ENCODE results near the gene CD8B.
"Not testable (repeated sequence)": the region's sequence is repeated elsewhere in the genome, so short reads cannot be mapped to it uniquely, and the experiment has no call there.

The CD8B gene

GRCh38 chr2:86861628-86862379, at the start of gene CD8B:
Gene CD8B (minus strand): TSS chr2:86861886. CDS start chr2:86861865, 21 bp downstream.
- not testable (repeated sequence) for H3K27me3 Mint-ChIP-seq, H3K36me3 Mint-ChIP-seq, H3K4me1 Mint-ChIP-seq, H3K9me3 Mint-ChIP-seq, H3K27ac Mint-ChIP-seq, H3K4me3 Mint-ChIP-seq

GRCh38 chr2:86905868-86906267, 44.2 kb upstream of the CD8B start:
- not testable (repeated sequence) for H3K27me3 Mint-ChIP-seq, H3K36me3 Mint-ChIP-seq, H3K4me3 Mint-ChIP-seq, H3K4me1 Mint-ChIP-seq, H3K9me3 Mint-ChIP-seq, H3K27ac Mint-ChIP-seq

GRCh38 chr2:86900687-86901086, 39.0 kb upstream of the CD8B start:
- H3K27ac Mint-ChIP-seq, H3K4me1 Mint-ChIP-seq, H3K36me3 Mint-ChIP-seq, H3K27me3 Mint-ChIP-seq, H3K9me3 Mint-ChIP-seq, H3K4me3 Mint-ChIP-seq: not testable (repeated sequence)

- not testable (repeated sequence) for H3K36me3 Mint-ChIP-seq, H3K27me3 Mint-ChIP-seq, H3K4me3 Mint-ChIP-seq, H3K27ac Mint-ChIP-seq, H3K4me1 Mint-ChIP-seq, H3K9me3 Mint-ChIP-seq
Measured at GRCh38 chr2:86886026-86886425, 24.3 kb upstream of the CD8B start.

- not testable (repeated sequence) for H3K27ac Mint-ChIP-seq, H3K9me3 Mint-ChIP-seq, H3K4me1 Mint-ChIP-seq, H3K27me3 Mint-ChIP-seq, H3K36me3 Mint-ChIP-seq, H3K4me3 Mint-ChIP-seq
Measured at GRCh38 chr2:86882865-86883264, 21.2 kb upstream of the CD8B start.

GRCh38 chr2:86882118-86882665, 20.5 kb upstream of the CD8B start:
- not testable (repeated sequence) for H3K4me3 Mint-ChIP-seq, H3K36me3 Mint-ChIP-seq, H3K27ac Mint-ChIP-seq, H3K4me1 Mint-ChIP-seq, H3K9me3 Mint-ChIP-seq, H3K27me3 Mint-ChIP-seq

GRCh38 chr2:86878986-86879385, 17.3 kb upstream of the CD8B start:
- H3K4me1 Mint-ChIP-seq, H3K9me3 Mint-ChIP-seq, H3K36me3 Mint-ChIP-seq, H3K27me3 Mint-ChIP-seq, H3K27ac Mint-ChIP-seq, H3K4me3 Mint-ChIP-seq: not testable (repeated sequence)

- H3K4me1 Mint-ChIP-seq, H3K27ac Mint-ChIP-seq, H3K4me3 Mint-ChIP-seq, H3K9me3 Mint-ChIP-seq, H3K27me3 Mint-ChIP-seq, H3K36me3 Mint-ChIP-seq: not testable (repeated sequence)
Measured at GRCh38 chr2:86870941-86871340, 9.3 kb upstream of the CD8B start.

- H3K27ac Mint-ChIP-seq, H3K4me1 Mint-ChIP-seq, H3K36me3 Mint-ChIP-seq, H3K27me3 Mint-ChIP-seq, H3K9me3 Mint-ChIP-seq, H3K4me3 Mint-ChIP-seq: not testable (repeated sequence)
Measured at GRCh38 chr2:86868895-86869468, 7.3 kb upstream of the CD8B start.

- H3K27ac Mint-ChIP-seq, H3K4me3 Mint-ChIP-seq, H3K4me1 Mint-ChIP-seq: not testable (repeated sequence)
Measured at GRCh38 chr2:86862380-86862703, 656 bp upstream of the CD8B start.

GRCh38 chr2:86861175-86861574, 511 bp downstream of the CD8B start:
- not testable (repeated sequence) for H3K4me1 Mint-ChIP-seq, H3K27ac Mint-ChIP-seq, H3K27me3 Mint-ChIP-seq, H3K9me3 Mint-ChIP-seq, H3K4me3 Mint-ChIP-seq, H3K36me3 Mint-ChIP-seq

More at GRCh38 chr2:86862380-86862703, 656 bp upstream of the CD8B start:
- H3K9me3 Mint-ChIP-seq, H3K36me3 Mint-ChIP-seq, H3K27me3 Mint-ChIP-seq: not testable (repeated sequence)

- not testable (repeated sequence) for H3K36me3 Mint-ChIP-seq, H3K4me1 Mint-ChIP-seq, H3K4me3 Mint-ChIP-seq, H3K9me3 Mint-ChIP-seq, H3K27ac Mint-ChIP-seq, H3K27me3 Mint-ChIP-seq
Measured at GRCh38 chr2:86860573-86860972, 1.1 kb downstream of the CD8B start.

- not testable (repeated sequence) for H3K4me1 Mint-ChIP-seq, H3K4me3 Mint-ChIP-seq, H3K36me3 Mint-ChIP-seq, H3K9me3 Mint-ChIP-seq, H3K27ac Mint-ChIP-seq, H3K27me3 Mint-ChIP-seq
Measured at GRCh38 chr2:86857688-86858087, 4.0 kb downstream of the CD8B start.

- H3K4me1 Mint-ChIP-seq, H3K4me3 Mint-ChIP-seq, H3K27me3 Mint-ChIP-seq, H3K27ac Mint-ChIP-seq, H3K9me3 Mint-ChIP-seq, H3K36me3 Mint-ChIP-seq: not testable (repeated sequence)
Measured at GRCh38 chr2:86856498-86856897, 5.2 kb downstream of the CD8B start.

- not testable (repeated sequence) for H3K4me3 Mint-ChIP-seq, H3K27ac Mint-ChIP-seq, H3K9me3 Mint-ChIP-seq, H3K27me3 Mint-ChIP-seq, H3K4me1 Mint-ChIP-seq, H3K36me3 Mint-ChIP-seq
Measured at GRCh38 chr2:86855981-86856380, 5.7 kb downstream of the CD8B start.

GRCh38 chr2:86851581-86851980, 10.1 kb downstream of the CD8B start:
- not testable (repeated sequence) for H3K4me3 Mint-ChIP-seq, H3K36me3 Mint-ChIP-seq, H3K9me3 Mint-ChIP-seq, H3K4me1 Mint-ChIP-seq, H3K27ac Mint-ChIP-seq, H3K27me3 Mint-ChIP-seq

- H3K27ac Mint-ChIP-seq, H3K36me3 Mint-ChIP-seq, H3K4me3 Mint-ChIP-seq, H3K9me3 Mint-ChIP-seq, H3K27me3 Mint-ChIP-seq: not testable (repeated sequence)
- H3K4me1 Mint-ChIP-seq, result peaks cover 12% of the 10 kb centered on the region
Measured at GRCh38 chr2:86842607-86843234, 19.0 kb downstream of the CD8B start.

Measured in activated naive CD4-positive, alpha-beta T cell treated with anti-CD3 and anti-CD28 coated beads, Interleukin-2, amount 50 U/mL, for 24 hours (primary cell).